ENCODE results near the gene IFRD1.

IFRD1 gene, protein sequence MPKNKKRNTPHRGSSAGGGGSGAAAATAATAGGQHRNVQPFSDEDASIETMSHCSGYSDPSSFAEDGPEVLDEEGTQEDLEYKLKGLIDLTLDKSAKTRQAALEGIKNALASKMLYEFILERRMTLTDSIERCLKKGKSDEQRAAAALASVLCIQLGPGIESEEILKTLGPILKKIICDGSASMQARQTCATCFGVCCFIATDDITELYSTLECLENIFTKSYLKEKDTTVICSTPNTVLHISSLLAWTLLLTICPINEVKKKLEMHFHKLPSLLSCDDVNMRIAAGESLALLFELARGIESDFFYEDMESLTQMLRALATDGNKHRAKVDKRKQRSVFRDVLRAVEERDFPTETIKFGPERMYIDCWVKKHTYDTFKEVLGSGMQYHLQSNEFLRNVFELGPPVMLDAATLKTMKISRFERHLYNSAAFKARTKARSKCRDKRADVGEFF

DNA sequence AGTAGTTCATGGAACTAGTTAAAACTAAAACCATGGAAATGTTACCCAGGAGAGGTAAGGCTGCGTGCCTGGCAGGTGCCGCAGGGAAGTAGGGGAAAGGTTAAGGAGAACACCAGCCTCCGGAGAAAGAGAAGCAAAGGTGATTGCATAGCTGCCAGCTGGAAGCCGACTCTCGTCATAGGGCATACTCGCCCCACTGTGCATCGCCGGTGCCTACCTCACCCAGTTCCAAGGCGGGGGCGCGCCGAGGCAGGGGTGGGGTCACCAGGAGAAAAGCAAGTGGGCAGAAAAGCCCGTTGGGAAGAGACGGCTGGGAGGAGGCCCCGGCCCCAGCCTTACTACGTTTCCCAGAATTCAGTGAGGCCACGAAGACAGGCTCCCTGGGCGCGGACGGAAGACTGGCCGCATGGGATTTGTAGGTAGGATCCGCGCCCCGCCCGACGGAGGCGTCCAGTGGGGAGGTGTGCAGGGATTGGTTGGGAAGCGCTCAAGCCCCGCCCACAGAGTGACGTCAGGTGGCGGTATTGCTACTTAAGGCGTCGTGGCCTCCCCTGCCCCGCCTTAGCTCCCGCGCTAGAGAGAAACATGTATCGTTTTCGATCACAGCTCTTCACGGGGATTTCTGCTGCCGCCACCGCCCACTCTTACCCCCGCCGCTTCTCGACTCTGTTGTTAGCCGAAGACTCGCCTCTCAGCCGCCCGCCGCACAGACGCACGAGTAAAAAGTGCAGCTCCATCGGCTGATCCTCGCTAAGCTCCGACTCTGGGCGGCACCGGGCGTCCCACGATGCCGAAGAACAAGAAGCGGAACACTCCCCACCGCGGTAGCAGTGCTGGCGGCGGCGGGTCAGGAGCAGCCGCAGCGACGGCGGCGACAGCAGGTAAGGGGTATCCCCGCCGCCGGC lies at the start of gene IFRD1:
Gene IFRD1 (plus strand): TSS at position 559 of the 905 bp plus-strand sequence. CDS start 229 bp downstream, at position 788.
- peak; percentile 100 for DNase-seq (ENCODE audit: low read depth)

DNA sequence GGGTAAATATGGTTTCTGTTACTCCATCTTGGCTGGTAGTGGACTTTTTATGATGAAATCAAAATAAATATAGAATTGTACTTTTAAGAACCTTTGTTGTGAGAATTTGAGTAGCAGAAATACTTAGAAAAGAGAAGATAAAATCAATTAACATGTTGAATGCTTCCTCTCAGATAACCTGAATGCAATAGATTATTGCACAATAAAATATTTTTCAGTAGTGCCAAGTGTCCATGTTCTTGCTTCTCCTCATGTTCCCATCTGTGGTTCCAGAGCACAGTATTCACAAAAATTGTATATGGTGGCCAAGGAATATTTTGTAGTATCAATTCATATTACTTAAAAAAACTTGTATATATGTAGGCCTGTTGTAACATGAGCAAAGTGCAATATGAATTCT lies 45.9 kb upstream of the IFRD1 start:
- H3K4me3 ChIP-seq (ENCODE audit: low read depth, low read length): no peak overlapping the region
- no peak for TF ChIP-seq CTCF (conservative IDR thresholded peaks at IDR 0.05; ENCODE audit: low read depth, low read length)
- no peak for DNase-seq (ENCODE audit: low read depth)

More for the DNA sequence above, at the start of gene IFRD1:
- TF ChIP-seq CTCF (conservative IDR thresholded peaks at IDR 0.05; ENCODE audit: low read depth, low read length): no peak
- peak within 1 kb of the TSS; percentile 99 for H3K4me3 ChIP-seq (ENCODE audit: low read depth, low read length)

- H3K4me3 ChIP-seq (ENCODE audit: low read depth, low read length): no peak overlapping the region
- TF ChIP-seq CTCF (conservative IDR thresholded peaks at IDR 0.05; ENCODE audit: low read depth, low read length): no peak
- no peak for DNase-seq (ENCODE audit: low read depth)
Observed at GRCh38 chr7:112405286-112405685, 45.0 kb upstream of the IFRD1 start.

DNA sequence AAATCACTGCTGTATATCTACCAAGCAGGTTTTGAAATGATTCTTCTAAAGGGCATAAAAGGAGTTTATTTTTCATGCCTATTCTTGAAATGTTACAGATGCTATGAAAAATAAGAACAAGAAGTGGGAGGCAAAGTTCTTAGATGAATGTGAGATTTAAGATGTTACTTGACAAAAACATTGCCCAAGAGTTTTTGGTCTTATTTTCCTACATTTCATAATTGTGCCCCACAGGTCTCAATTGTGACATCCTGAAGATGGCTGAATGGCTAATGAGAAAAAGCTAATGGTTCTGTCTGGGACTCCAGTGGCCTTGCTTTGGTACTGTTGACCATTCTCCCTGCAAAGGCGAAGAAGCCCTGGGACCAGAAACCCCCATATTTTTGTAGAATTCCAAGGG lies 43.0 kb upstream of the IFRD1 start:
- DNase-seq (ENCODE audit: low read depth): no peak
- TF ChIP-seq CTCF (conservative IDR thresholded peaks at IDR 0.05; ENCODE audit: low read depth, low read length): no peak
- no peak overlapping the region for H3K4me3 ChIP-seq (ENCODE audit: low read depth, low read length)

DNA sequence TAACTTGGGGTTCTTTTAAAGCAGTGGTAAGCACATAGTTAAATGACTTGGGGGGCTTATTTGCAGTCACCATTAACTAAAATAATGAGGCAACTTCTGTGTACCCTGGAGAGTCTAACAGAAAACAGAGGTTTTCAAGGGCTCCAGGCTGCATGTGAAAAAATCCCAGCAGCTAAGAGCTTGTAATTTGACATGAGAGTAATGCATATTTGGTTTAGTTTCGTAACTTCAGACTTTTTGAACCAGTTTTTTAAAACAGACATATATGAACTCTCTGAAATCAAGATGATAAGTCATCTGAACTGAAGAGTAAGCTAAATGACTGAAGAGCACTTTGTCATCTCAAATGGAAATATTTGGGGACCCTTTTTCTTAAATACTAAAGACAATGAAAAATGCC lies 40.2 kb upstream of the IFRD1 start:
- peak; percentile 71 for DNase-seq (ENCODE audit: low read depth)
- no peak overlapping the region for H3K4me3 ChIP-seq (ENCODE audit: low read depth, low read length)
- TF ChIP-seq CTCF (conservative IDR thresholded peaks at IDR 0.05; ENCODE audit: low read depth, low read length): no peak

- peak; percentile 87 for TF ChIP-seq CTCF (conservative IDR thresholded peaks at IDR 0.05; ENCODE audit: low read depth, low read length)
- DNase-seq (ENCODE audit: low read depth): peak; percentile 81
- H3K4me3 ChIP-seq (ENCODE audit: low read depth, low read length): no peak overlapping the region
Observed at GRCh38 chr7:112411186-112411795, 39.0 kb upstream of the IFRD1 start.
